Heart right ventricle (tissue), 16 donors: Measurements from ENCODE around the gene NHLRC4. TPM values are rescaled to one million over a fixed set of nuclear protein-coding genes. Genes with fewer than 3 reads are reported as not detected.

ENCODE experiments used
- ATAC-seq, 8 donors: fragments of 200-7000 bp; cut with Tn5 transposase; one replicate each; pipeline ENCODE4 v1.9.1; 2020; ENCODE audit warnings: mild to moderate bottlenecking in 8 of 8, moderate library complexity in 8 of 8, moderate number of reproducible peaks in 1 of 8
- DNase-seq, 2 donors: peaks; one replicate each; pipeline ENCODE4 v3.0.0-alpha.2; 2020
- H3K27ac ChIP-seq, 10 donors: fragments of 200-600 bp; sonication (generic) in 2 of 10; one replicate each; pipeline versions ENCODE4 v1.5.0 to v1.8.0; 2020 to 2022; ENCODE audit warnings: mild to moderate bottlenecking in 3 of 10
- H3K27me3 ChIP-seq, 7 donors: fragments of 200-600 bp; one replicate each; pipeline ENCODE4 v1.8.0; 2021 to 2022; ENCODE audit warnings: mild to moderate bottlenecking in 2 of 7
- H3K36me3 ChIP-seq, 9 donors: fragments of 200-600 bp; sonication (generic) in 1 of 9; one replicate each; pipeline versions ENCODE4 v1.5.0 to v1.8.0; 2020 to 2022; ENCODE audit warnings: mild to moderate bottlenecking in 2 of 9
- H3K4me1 ChIP-seq, 9 donors: fragments of 200-600 bp; sonication (generic) in 1 of 9; one replicate each; pipeline versions ENCODE4 v1.5.0 to v1.8.0; 2020 to 2022; ENCODE audit warnings: mild to moderate bottlenecking in 4 of 9
- H3K4me3 ChIP-seq, 10 donors: fragments of 200-600 bp; sonication (generic) in 2 of 10; one replicate each; pipeline versions ENCODE4 v1.5.0 to v1.8.0; 2020 to 2022; ENCODE audit warnings: mild to moderate bottlenecking in 7 of 10, moderate library complexity in 2 of 10
- H3K9me3 ChIP-seq, 11 donors: fragments of 200-600 bp in 10 of 11; sonication (generic) in 2 of 11; one replicate each; pipeline versions ENCODE4 v1.5.0 to v1.8.0; 2013 to 2022; ENCODE audit warnings: mild to moderate bottlenecking in 2 of 11, control low read depth in 1 of 11, moderate library complexity in 1 of 11
- WGBS, 2 donors: extraction: QIAGEN DNeasy Blood & Tissue Kit; methylation state at CpG; one replicate each; pipeline ENCODE4 v1.1.7; 2013; ENCODE audit warnings: inconsistent platforms in 1 of 2; 5-methylcytosine and 5-hydroxymethylcytosine counted together
- intact Hi-C, 10 donors: fragments of 100-400 bp; cut with DNase I; formaldehyde crosslinking; loops; one replicate each; pipeline versions ENCODE4 v1.11.1 to v1.14.2; 2022
- polyA plus RNA-seq, 2 donors: library from polyadenylated mRNA; stranded (reverse); fragments of 200-250 nt; gene quantifications; one replicate each; pipeline ENCODE4 v1.2.3, GENCODE V29; 2013
- total RNA-seq, 10 donors: library from RNA; stranded (reverse); fragmentation: NEBNext Ultra II Directional in 3 of 10; extraction: Animal tissue kit (Norgen Biotek cat#: 25700) in 3 of 10; gene quantifications; one replicate each; pipeline versions ENCODE4 v1.2.1 to v1.2.4, GENCODE V29; 2021 to 2023
- TF ChIP-seq, protein P1 (sequence below), 9 donors: fragments of 200-600 bp; sonication (generic) in 2 of 9; IDR thresholded peaks; one replicate each; pipeline versions ENCODE4 v1.5.0 to v1.8.0; 2021 to 2022; ENCODE audit warnings: antibody characterized with exemption in 9 of 9, mild to moderate bottlenecking in 5 of 9, moderate library complexity in 1 of 9
- donor health status: Arrhythmogenic right ventricular cardiomyopathy.
- donor health status: ischemic (EF 13 %, LVEDD 7.1; RV severe dilation, severe dysfunction).
- donor health status: healthy with polysubstance abuse.
- donor health status: DM: no; HTN: yes; CAD: no.
- donor health status: DM: no; HTN: no; CAD: no.
- donor health status: ischemic (EF 25% LVEDD 6.9; RV normal size, moderate dysfunction).
- donor health status: ischemic (EF 25% LVEDD 5.7; RV mildly dilated, moderate dysfunction).
- donor health status: healthy.
- donor health status: DM: yes; HTN: yes; CAD: no.
- donor health status: Ischemic cardiomyopathy.
- donor health status: ischemic (EF 35%, LVEDD 5.7; RV mildly dilated, moderate dysfunction).
- donor health status: nonischemic (EF 11% LVEDD 7.7; RV severe dilation, severe dysfunction).
- donor health status: DM: yes; HTN: yes; CAD: no.
- donor health status: PGD.
- donor health status: ischemic (EF 29% LVEDD 5.4; RV normal size, mild dysfunction).
- donor health status: nonischemic (EF 23%, LVEDD 6.1; RV moderate dilation, normal function).

Gene NHLRC4
- total and polyA plus RNA-seq, 12 donors: 0.12 to 0.75 (median 0.54) TPM; not detected in 2

DNA sequence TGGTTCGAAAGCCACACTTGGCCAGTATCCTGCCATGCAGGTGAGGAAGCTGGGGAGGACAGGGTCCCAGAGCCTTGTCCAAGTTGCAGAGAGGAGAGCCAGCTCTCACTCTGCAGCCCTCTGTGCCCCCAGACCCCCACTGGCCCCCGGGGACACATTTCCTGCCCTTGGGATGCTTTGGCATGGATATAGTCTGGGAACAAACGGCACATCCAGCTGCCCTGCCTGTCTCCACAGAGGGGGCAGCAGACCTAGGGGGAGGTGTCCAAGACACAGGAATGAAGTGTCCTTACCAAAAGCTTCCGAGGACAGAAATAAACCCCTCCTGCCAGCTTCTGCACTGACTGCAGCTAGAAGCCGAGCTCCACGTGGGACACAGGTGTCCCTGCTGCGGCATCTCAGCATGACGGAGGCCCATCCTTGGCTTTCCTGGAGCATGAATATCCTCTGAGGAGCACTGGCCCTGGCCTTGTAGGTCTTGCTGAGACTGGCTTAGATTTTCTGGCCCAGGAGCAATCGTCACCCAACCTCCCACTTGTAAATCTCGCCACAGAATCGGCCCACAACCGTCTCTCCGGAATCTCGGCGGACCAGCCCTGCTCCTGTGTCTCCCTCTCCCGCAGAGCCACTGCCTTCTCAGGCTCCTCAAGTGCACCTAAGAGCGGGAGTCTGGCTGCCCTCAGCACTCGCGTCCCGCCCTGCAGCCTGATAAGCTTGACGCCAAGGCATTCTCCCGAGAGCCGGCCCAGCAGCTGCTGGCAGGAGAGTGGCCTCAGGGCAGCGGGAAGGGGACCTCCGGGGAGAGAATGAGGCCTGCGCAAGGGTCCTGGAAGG, 40.4 kb upstream of the NHLRC4 start:
- ATAC-seq: peak; percentile 6 to 62 (median 28)
- TF ChIP-seq, protein P1, sequence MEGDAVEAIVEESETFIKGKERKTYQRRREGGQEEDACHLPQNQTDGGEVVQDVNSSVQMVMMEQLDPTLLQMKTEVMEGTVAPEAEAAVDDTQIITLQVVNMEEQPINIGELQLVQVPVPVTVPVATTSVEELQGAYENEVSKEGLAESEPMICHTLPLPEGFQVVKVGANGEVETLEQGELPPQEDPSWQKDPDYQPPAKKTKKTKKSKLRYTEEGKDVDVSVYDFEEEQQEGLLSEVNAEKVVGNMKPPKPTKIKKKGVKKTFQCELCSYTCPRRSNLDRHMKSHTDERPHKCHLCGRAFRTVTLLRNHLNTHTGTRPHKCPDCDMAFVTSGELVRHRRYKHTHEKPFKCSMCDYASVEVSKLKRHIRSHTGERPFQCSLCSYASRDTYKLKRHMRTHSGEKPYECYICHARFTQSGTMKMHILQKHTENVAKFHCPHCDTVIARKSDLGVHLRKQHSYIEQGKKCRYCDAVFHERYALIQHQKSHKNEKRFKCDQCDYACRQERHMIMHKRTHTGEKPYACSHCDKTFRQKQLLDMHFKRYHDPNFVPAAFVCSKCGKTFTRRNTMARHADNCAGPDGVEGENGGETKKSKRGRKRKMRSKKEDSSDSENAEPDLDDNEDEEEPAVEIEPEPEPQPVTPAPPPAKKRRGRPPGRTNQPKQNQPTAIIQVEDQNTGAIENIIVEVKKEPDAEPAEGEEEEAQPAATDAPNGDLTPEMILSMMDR (IDR thresholded peaks at IDR 0.05): no peak
- DNase-seq: peak; percentile 54 to 65
- no peaks in the 10 kb centered on the region for H3K9me3 ChIP-seq
- intact Hi-C loops: loop anchor here in 2 of 10 donors (5.0 kb wide), 2 partner anchors 41 to 99 kb away; partner anchors contain the start of genes NHLRC4 (in 1 of the 2), PIGQ (in 1 of the 2) and RAB11FIP3 (in 1 of the 2)
- H3K4me1 ChIP-seq: peaks cover 17 to 53% (median 43%) of the 10 kb centered on the region in 9 donors
- peaks cover 0 to 6% (median 0%) of the 10 kb centered on the region in 9 donors for H3K36me3 ChIP-seq
- H3K27me3 ChIP-seq: no peaks in the 10 kb centered on the region
- H3K27ac ChIP-seq: peak overlapping the region; percentile 87 to 100 (median 99)
- 6 to 8% methylated on average over 26 of the region's 26 CpGs for WGBS, 2 donors
- H3K4me3 ChIP-seq: peak overlapping the region; percentile 64 to 96 (median 78)

GRCh38 chr16:527015-527903, 39.5 kb upstream of the NHLRC4 start, which contains the start of gene CAPN15:
TSS of gene CAPN15 (plus strand) at chr16:527712. CDS start at chr16:546839, 19,127 bp downstream.
- ATAC-seq (peak; percentile 83 to 92 (median 88)), DNase-seq (peak; percentile 84 to 89)
- H3K36me3 ChIP-seq: peaks cover 0 to 6% (median 0%) of the 10 kb centered on the region in 9 donors
- WGBS, 2 donors: 0 to 1% methylated on average over 105 to 129 of the region's 129 CpGs
- no peaks in the 10 kb centered on the region for H3K27me3 ChIP-seq
- H3K4me1 ChIP-seq: peaks cover 17 to 61% (median 43%) of the 10 kb centered on the region in 9 donors
- intact Hi-C loops: loop anchor here in 2 of 10 donors (5.0 kb wide), 2 partner anchors 40 to 100 kb away; partner anchors contain the start of genes NHLRC4 (in 1 of the 2), PIGQ (in 1 of the 2) and RAB11FIP3 (in 1 of the 2)
- TF ChIP-seq, protein P1 (IDR thresholded peaks at IDR 0.05): peak in 4 of 9 donors; percentile 18 to 33 (median 26)
- peak within 1 kb of the TSS; percentile 64 to 96 (median 82) for H3K4me3 ChIP-seq
- peak within 1 kb of the TSS; percentile 87 to 100 (median 99) for H3K27ac ChIP-seq
- no peaks in the 10 kb centered on the region for H3K9me3 ChIP-seq

- no peaks in the 10 kb centered on the region for H3K9me3 ChIP-seq
- no peaks in the 10 kb centered on the region for H3K27me3 ChIP-seq
- TF ChIP-seq, protein P1 (IDR thresholded peaks at IDR 0.05): no peak
- peaks cover 17 to 66% (median 48%) of the 10 kb centered on the region in 9 donors for H3K4me1 ChIP-seq
- intact Hi-C loops: loop anchor here in 2 of 10 donors (5.0 kb wide), 2 partner anchors 39 to 101 kb away; partner anchors contain the start of genes NHLRC4 (in 1 of the 2), PIGQ (in 1 of the 2) and RAB11FIP3 (in 1 of the 2)
- DNase-seq: peak in 1 of 2 donors; percentile 48
- ATAC-seq: peak in 5 of 8 donors; percentile 2 to 26 (median 16)
- H3K36me3 ChIP-seq: peaks cover 0 to 6% (median 0%) of the 10 kb centered on the region in 9 donors
- H3K27ac ChIP-seq: peak overlapping the region; percentile 32 to 99 (median 86)
- H3K4me3 ChIP-seq: peak overlapping the region; percentile 64 to 93 (median 75)
- 3 to 4% methylated on average over 48 to 55 of the region's 55 CpGs for WGBS, 2 donors
Observed at GRCh38 chr16:528111-529011, 38.4 kb upstream of the NHLRC4 start.
